Cerebellar cortex (tissue), 1 donor: Measurements from ENCODE around the gene WDR43.
A peak's percentile ranks its signal among the peaks of the same experiment; 100 is the strongest.

ENCODE experiments used
- DNase-seq: peaks from one replicate; pipeline ENCODE4 v3.0.0-alpha.2; 2015; ENCODE audit warnings: low spot score

The WDR43 gene

DNA sequence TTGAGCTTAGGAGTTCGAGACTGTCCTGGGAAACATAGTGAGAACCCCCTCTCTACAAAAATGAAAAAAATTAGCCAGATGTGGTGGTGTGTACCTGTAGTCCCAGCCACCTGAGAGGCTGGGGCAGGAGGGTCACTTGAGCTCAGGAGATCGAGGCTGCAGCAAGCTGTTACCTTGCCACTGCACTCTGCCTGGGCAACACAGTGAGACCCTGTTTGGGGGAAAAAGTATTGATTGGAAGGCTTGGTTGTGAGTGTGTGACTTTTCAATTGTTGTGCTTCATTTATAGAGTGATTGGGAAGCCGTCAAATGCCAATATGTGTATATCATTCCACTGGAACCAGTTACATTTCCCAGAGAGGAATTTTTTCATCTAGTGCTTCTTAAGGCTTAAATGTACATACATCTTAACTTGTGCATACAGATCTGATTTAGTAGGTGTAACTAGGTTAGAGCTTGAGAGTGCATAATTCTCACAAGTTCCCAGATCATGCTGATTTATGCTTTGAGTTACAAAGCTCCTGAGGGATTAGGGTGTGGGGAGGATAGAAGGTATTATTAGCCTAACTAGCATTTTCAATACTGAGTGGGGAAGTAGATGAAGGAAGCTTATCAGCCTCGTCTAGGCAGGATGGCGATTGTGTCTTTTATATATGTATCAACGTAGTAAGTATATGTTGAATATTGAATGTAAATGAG is 15.3 kb downstream of the WDR43 start:
- DNase-seq = no peak

DNA sequence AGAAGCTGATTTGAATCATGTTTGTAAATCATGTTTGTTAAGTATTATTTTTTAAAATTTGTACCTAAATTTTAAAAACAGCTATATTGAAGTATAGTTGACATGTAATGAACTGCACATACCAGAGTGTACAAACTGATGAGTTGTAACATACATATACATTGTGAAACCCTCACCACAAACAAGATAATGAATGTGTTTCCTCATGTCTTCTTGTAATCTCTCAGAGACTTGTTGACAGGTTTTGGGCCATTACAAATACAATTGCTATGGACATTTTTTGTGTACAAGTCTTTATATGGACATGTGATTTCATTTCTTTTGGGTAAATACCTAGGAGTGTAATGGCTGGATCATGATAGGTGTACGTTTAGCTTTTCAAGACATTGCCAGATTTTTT is 21.5 kb downstream of the WDR43 start:
- DNase-seq = no peak

GRCh38 chr2:28926847-28927246 is 32.4 kb downstream of the WDR43 start:
- DNase-seq = no peak

- DNase-seq = no peak
Measured at GRCh38 chr2:28927469-28927868, 33.0 kb downstream of the WDR43 start.

DNA sequence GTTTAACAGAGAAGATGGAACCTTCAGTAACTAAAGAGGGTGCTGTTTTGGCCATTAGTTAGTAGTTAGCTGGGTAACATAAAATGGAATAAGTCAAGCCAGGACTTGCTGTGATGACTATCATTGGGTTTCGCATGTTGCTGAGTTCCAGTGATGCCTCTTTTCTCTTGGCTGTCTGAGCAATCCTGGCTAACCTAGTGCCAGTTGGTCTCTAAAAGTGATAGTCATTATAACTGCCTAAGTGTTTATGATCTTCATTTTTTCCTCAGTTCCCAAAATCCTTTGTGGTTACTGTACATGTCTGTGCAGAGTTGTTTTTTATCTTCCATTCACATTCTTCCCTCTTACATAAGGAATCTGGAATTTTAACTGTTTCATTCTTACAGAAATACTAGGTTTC is 33.4 kb downstream of the WDR43 start:
- no peak for DNase-seq

DNA sequence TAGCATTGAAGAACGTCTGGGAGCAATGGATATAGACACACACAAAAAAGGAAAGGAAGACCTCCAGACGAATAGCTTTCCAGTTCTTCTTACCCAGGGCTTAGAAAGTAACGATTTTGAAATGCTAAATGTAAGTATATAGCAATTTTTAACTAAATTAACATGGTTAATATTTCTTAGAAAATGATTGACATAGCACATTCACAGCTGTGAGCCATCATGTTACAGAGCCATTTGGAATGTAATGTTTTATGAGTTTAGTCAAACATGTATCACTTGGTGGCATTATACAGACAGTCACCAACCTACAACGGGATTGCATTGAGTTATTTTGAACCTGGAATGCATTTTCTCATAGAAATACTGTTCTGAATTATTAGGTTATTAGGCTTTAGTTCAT is 35.1 kb downstream of the WDR43 start:
- no peak for DNase-seq

GRCh38 chr2:28930205-28930604 is 35.7 kb downstream of the WDR43 start:
- no peak for DNase-seq

- DNase-seq = no peak
Measured at GRCh38 chr2:28934769-28935168, 40.3 kb downstream of the WDR43 start.

GRCh38 chr2:28941008-28941407 is 46.5 kb downstream of the WDR43 start:
- DNase-seq = no peak

GRCh38 chr2:28944535-28945248 is 50.2 kb downstream of the WDR43 start:
- no peak for DNase-seq

- no peak for DNase-seq
Measured at GRCh38 chr2:28948160-28948559, 53.7 kb downstream of the WDR43 start.

DNA sequence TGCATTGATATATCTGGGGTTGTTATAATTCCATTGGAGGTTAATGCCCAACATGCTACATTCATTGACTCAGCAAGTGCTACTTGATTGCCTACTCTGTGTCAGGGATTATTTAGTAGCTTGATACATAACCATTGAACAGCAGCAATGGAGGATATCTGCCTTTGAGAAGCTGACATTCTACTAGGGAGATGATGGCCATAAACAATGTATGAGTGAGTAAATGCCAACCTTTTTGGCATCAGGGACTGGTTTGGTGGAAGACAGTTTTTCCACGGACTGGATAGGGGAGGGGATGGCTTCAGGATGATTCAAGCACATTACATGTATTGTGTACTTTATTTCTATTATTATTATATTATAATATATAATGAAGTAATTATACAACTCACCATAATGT is 54.7 kb downstream of the WDR43 start:
- DNase-seq = no peak

DNA sequence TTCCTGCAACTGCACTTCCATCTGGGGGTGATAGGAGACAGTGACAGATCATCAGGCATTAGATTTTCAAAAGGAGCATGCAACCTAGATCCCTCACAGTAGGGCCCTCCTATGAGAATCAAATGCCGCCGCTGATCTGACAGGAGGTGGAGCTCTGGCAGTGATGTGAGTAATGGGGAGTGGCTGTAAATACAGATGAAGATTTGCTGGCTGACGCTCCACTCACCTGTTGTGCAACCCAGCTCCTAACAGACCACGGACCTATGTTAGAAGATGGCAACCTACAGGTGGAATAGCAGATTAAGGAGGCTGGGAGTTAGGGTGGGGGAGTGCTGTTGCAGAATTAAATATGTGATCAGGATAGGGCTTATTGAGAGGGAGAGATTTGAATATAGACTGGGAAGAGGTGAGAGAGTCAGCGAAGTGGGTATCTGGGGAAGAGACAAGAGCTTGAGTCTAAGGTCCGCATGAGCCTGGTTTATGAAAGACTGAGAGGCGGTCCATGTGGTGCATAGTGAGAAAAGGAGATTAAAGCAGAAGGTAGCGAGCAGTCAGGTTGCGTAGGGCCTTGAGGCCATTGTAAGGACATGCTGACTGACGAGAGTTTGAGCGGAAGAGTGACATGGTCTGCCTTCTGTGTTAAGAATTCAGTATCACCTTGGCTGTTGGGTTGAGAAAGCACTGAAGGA is 55.3 kb downstream of the WDR43 start:
- DNase-seq = no peak

DNA sequence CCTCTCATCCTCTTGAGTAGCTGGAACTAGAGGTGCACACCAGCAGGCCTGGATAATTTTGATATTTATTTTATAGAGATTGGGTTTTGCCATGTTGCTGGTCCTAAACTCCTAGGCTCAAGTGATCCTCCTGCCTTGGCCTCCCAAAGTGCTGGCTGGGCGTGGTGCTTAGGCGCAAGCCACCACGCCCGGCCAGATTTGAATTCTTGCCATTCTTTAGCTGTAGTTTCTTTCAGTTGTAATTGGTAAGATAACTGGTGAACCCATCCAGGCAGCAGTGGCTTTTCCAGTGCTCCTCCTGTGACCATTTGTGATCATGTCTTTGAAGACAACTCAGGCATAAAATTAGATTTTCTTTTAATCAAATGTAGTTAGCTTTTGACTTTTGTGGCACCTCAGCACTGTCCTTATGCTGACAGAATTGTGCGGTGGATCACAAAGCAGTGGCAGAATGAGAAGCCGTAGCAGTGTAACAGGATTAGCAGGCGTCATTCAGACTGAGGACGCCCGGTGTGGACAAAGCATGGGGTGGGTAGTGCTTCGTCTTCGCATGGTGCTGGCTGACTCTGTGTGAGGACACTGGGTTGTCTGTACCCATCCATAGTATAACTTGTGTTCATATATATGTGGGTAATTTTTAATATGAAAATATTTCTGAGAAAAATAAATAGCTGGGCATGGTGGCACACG is 56.6 kb downstream of the WDR43 start:
- no peak for DNase-seq

GRCh38 chr2:28951910-28952835 is 57.7 kb downstream of the WDR43 start:
- peak; percentile 28 for DNase-seq

DNA sequence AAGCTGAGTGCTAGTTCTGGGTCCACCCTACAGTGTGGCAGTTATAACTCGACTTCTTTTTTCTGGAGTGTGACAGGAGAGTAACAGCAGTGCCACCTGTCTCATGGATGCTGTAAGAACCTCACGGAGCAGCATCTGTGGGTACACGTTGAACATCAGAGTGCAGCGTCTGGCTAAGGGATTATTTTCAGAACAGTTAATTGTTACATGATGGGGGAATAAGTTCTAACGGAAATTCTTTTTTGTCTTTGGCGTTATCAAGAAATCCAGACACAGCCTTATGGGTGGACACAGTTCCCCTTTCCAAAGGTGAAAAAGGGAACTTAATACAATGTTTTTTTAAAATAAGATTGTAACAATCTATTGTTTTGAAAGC is 58.4 kb downstream of the WDR43 start:
- peak; percentile 30 for DNase-seq

DNA sequence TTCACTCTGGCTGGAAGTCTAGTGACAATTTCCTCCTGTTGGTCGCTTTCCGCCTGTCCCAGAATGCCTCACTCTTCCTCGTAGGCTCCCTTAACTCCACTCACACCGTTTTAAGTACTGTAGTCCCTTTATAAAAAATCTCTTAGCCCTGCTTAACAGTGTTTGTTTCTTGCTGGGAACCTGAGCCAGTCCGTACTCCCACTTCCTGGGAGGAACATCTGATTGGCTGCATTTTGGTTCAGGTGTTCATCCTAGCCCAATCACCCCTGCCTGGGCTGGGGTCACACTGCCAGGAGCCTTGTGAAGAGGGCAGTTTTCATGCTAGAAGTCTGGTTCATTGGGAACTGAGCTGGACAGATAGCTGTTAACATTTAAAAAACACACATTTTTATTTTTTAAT is 61.0 kb downstream of the WDR43 start:
- DNase-seq = peak; percentile 41

GRCh38 chr2:28956415-28956826 is 62.0 kb downstream of the WDR43 start:
- DNase-seq = peak; percentile 54

- peak; percentile 37 for DNase-seq
Measured at GRCh38 chr2:28956890-28957289, 62.4 kb downstream of the WDR43 start.

- DNase-seq = peak; percentile 85
Measured at GRCh38 chr2:28958689-28959088, 64.2 kb downstream of the WDR43 start.

DNA sequence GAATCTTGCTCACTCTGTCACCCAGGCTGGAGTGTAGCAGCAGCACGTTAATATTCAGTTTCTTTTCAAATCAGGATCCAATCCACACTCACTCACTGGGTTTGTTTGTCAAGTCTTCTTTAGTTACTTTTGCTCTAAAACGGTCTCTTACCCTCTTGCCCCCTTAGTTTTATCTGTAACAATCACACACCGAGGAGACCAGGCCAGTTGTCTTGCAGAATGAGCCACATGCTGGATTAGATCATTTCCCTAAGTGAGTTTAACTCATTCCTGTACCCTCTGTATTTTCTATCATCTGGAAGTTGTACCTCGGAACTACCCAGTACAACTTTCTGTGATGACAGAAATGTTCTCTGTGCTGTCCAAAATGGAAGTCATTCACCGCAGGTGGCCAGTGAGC is 65.9 kb downstream of the WDR43 start:
- no peak for DNase-seq

DNA sequence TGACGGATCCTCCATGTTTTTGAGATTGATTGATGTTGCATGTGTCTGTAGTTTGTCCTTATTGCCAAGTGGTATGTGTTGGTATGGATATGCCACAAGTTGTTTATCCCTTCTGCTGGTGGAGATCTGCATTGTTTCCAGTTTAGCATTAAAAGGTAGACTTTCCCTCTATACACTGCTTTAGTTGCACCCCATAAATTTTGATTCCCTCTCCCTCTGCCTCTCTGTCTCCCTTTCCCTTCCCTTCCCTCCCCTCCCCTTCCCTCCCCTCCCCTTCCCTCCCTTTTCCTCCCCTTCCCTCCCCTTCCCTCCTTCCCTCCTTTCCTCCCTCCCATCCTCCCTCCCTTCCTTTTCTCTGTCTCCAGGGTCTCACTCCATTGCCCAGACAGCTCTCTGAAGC is 68.0 kb downstream of the WDR43 start:
- DNase-seq = no peak
